HEK293 (cell line): ENCODE results near the gene CNBP.

Experiments
- CTCF ChIP-seq: fragments of 450-650 bp; formaldehyde crosslinking; IDR thresholded peaks from 2 replicates; pipeline ENCODE4 v1.5.1; 2016; ENCODE audit warnings: missing biosample characterization, missing genetic modification characterization
- ZNF121 ChIP-seq: fragments of 450-650 bp; formaldehyde crosslinking; IDR thresholded peaks from 2 replicates; pipeline ENCODE4 v1.5.1; 2016; ENCODE audit warnings: missing biosample characterization, missing genetic modification characterization
- ZNF830 ChIP-seq: fragments of 450-650 bp; IDR thresholded peaks from 2 replicates; pipeline ENCODE4 v1.5.0; 2018; ENCODE audit warnings: missing biosample characterization, missing genetic modification characterization, low read depth, mild to moderate bottlenecking, moderate library complexity

GRCh38 chr3:129173206-129173605 is 10.5 kb downstream of the CNBP start:
- TF ChIP-seq ZNF830 (tag by site-specific recombination) (no peak), ZNF121 (tag by site-specific recombination) (no peak), CTCF (no peak)
